ENCODE measurements around the gene TMEM213. TPM values are rescaled to one million over a fixed set of nuclear protein-coding genes. Genes with fewer than 3 reads are reported as not detected.

The TMEM213 gene
- total RNA-seq, 1 donor from 2014 or later: not detected

- DNase-seq (ENCODE audit: low spot score in 2 of 2): no peak
- FAIRE-seq: no peak
Observed at GRCh38 chr7:138835087-138835486, 37.3 kb downstream of the TMEM213 start.

DNA sequence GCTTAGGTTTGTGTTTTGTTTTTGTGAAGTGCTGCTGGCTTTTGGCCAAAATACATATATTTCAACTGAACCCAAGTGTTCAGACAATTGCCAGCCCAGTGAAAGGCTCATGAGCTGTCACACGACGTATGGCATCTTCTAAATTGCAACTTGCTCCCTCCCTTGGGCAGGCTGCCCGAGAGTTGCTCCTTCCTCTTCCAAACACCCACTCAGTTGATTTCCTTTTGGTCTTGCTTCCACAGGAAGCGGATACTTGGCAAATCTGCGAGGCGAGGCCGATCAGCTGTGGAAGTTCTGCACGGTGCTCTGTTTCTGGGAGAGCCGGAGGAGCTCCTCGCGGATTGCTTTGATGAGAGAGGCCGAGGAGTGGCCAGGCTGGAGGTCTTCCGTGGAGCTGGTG lies 39.8 kb downstream of the TMEM213 start:
- DNase-seq (ENCODE audit: low spot score in 2 of 2) (no peak), FAIRE-seq (no peak)

- FAIRE-seq (no peak), DNase-seq (ENCODE audit: low spot score in 2 of 2) (no peak)
Observed at GRCh38 chr7:138838166-138838565, 40.4 kb downstream of the TMEM213 start.

DNA sequence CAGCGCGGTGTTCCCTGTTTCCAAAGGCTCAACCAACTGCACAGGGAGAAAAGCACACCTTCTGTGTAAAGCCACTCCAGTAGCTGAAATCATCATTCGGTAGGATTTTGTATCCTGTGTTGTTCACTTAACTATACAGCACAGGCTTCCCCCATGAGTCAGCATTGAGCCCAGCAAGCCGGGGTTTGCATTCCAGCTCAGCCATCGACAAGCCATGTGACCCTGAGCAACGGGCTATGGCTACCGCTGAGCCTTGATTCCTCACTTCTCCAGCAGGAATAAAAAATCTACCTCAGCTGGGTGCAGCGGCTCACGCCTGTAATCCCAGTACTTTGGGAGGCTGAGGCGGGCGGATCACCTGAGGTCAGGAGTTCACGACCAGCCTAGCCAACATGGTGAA lies 44.3 kb downstream of the TMEM213 start:
- DNase-seq (ENCODE audit: low spot score in 2 of 2) (no peak), FAIRE-seq (no peak)

- FAIRE-seq (no peak), DNase-seq (ENCODE audit: low spot score in 2 of 2) (no peak)
Observed at GRCh38 chr7:138843632-138844580, 46.1 kb downstream of the TMEM213 start.

- FAIRE-seq (no peak), DNase-seq (ENCODE audit: low spot score in 2 of 2) (no peak)
Observed at GRCh38 chr7:138845711-138846110, 47.9 kb downstream of the TMEM213 start.

DNA sequence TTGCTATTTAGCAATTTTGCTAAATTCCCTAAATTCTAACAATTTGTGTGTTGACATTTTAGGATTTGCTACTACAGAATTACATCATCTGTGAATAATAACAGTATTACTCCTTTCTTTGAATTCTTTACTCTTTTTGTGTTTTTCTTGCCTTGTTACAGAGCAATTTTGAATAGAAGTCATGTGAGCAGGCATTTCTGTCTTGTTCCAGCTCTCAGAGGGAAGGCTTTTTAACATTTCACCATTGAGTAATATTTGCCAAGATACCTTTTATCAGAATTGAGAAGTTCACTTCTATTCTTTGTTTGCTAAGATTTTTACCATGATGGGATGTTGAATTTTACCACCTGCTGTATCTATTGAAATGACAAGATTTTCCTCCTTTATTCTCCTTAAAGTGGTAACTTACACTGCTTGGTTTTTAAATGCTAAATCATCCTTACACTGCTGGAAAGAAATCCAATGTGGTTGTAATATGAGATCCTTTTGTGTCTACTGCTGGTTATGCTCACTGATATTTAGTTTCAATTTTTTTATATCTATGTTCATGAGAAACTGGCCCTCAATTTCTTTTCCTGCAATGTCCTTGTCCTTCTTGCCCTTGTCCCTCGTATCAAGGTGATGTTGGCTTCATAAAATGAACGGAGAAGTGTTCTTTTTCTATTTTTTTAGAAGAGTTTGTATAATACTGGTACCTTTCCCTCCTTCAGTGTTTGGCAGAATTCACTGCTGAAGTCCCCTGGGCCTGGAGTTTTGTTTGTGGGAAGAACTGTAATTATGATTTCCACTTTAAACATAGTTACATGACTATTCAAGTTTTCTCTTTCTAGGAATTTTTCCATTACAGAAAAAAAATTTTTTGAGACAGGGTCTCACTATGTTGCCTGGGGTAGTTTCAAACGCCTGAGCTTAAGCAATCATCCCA lies 50.5 kb downstream of the TMEM213 start:
- DNase-seq (ENCODE audit: low spot score in 2 of 2) (no peak), FAIRE-seq (no peak)

DNA sequence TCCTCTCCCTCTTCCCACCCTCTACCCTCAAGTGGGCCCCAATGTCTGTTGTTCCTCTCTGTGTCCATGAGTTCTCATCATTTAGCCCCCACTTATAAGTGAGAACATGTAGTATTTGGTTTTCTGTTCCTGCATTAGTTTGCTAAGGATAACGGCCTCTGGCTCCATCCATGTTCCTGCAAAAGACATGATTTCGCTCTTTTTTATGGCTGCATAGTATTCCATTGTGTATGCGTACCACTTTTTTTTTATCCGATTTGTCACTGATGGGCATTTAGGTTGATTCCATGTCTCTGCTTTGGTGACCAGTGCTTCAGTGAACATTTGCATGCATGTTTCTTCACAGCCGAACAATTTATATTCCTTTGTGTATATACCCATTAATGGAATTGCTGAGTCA lies 51.9 kb downstream of the TMEM213 start:
- FAIRE-seq (no peak), DNase-seq (ENCODE audit: low spot score in 2 of 2) (no peak)

- DNase-seq (ENCODE audit: low spot score in 2 of 2): no peak
- FAIRE-seq: no peak
Observed at GRCh38 chr7:138852469-138852868, 54.7 kb downstream of the TMEM213 start.

GRCh38 chr7:138853448-138853847 lies 55.7 kb downstream of the TMEM213 start:
- FAIRE-seq (no peak), DNase-seq (ENCODE audit: low spot score in 2 of 2) (no peak)

- DNase-seq (ENCODE audit: low spot score in 2 of 2) (no peak), FAIRE-seq (no peak)
Observed at GRCh38 chr7:138854115-138854645, 56.4 kb downstream of the TMEM213 start.

DNA sequence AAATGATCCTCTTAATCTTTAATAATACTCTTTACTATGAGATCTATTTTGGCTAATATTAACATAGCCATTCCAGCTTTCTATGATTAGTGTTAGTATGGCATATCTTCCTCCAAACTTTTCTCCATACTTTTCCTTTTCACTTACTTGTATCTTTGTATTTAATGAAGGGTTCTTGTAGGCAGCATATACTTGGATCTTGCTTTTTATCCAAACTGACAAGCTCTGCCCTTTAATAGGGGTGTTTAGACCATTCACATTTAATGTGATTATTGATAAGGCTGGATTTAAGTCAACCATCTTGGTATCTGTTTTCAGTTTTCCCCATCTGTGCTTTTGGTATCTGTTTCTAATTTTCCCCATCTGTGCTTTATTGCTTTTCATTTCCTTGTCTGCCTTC lies 59.9 kb downstream of the TMEM213 start:
- DNase-seq (ENCODE audit: low spot score in 2 of 2): no peak
- no peak for FAIRE-seq

GRCh38 chr7:138861051-138861450 lies 63.3 kb downstream of the TMEM213 start:
- DNase-seq (ENCODE audit: low spot score in 2 of 2): no peak

GRCh38 chr7:138863931-138864330 lies 66.1 kb downstream of the TMEM213 start:
- FAIRE-seq (no peak), DNase-seq (ENCODE audit: low spot score in 2 of 2) (no peak)

More at GRCh38 chr7:138861051-138861450, 63.3 kb downstream of the TMEM213 start:
- no peak for FAIRE-seq

GRCh38 chr7:138864667-138865066 lies 66.9 kb downstream of the TMEM213 start:
- FAIRE-seq: no peak

DNA sequence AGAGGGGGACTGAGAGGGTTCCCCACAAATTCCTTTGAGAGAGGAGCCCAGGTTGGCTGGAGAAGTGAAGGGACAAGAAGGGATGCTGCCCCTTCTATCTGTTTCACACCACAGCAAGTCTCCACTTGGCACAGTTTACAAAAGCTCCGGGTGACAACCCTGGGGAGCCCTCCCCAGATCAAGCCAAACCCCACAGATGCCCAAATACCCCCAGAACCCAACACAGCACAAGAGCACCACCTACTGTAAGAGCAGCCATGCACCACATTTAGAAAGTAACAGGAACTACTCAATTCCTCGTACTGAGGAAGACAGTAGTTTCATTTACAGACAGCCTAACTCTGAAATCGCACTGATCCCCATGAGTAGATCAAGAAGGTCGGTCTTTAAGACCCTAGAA lies 68.0 kb downstream of the TMEM213 start:
- DNase-seq (ENCODE audit: low spot score in 2 of 2): no peak
- FAIRE-seq: no peak

More at GRCh38 chr7:138864667-138865066, 66.9 kb downstream of the TMEM213 start:
- no peak for DNase-seq (ENCODE audit: low spot score in 2 of 2)

- FAIRE-seq: no peak
- no peak for DNase-seq (ENCODE audit: low spot score in 2 of 2)
Observed at GRCh38 chr7:138866353-138866752, 68.6 kb downstream of the TMEM213 start.

- FAIRE-seq: no peak
- DNase-seq (ENCODE audit: low spot score in 2 of 2): no peak
Observed at GRCh38 chr7:138867744-138868143, 70.0 kb downstream of the TMEM213 start.

GRCh38 chr7:138868711-138869110 lies 70.9 kb downstream of the TMEM213 start:
- DNase-seq (ENCODE audit: low spot score in 2 of 2) (no peak), FAIRE-seq (no peak)

DNA sequence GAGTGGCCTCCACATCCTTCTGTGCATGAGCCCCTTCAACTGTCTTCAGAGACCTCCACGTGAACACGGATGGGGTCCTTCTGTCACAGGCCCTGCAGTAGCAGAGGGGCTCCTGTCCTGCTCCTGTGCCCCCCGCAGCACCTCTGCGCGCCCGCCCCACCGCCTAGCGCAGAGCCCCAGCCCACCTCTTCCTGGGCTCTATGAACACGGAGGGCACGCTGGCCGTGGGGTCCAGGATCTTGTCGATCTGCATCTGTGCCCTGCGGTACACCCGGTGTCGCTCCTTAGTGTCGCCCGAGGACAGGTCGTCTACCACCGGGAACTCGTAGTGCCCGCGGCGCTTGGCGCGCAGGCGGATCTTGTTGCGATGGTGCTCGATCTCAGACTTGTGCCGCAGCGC lies 71.6 kb downstream of the TMEM213 start:
- FAIRE-seq (no peak), DNase-seq (ENCODE audit: low spot score in 2 of 2) (no peak)
